ENCODE measurements around the gene GMDS. TPM values are rescaled to one million over a fixed set of nuclear protein-coding genes. Genes with fewer than 3 reads are reported as not detected.

GMDS gene
- total and polyA plus RNA-seq, 2 experiments from 2014 or later = 30.1 to 36.5 TPM

GRCh38 chr6:1910621-1911407 lies 334.6 kb downstream of the GMDS start (continued):
- TF ChIP-seq ZNF114 (CRISPR knock-in tag; IDR thresholded peaks at IDR 0.05) = no peak
- no peak for TF ChIP-seq CREB1 (CRISPR knock-in tag; IDR thresholded peaks at IDR 0.05; ENCODE audit: low read depth)
- TF ChIP-seq POLR2AphosphoS5 (IDR thresholded peaks at IDR 0.05; ENCODE audit: low read depth) = no peak
- TF ChIP-seq EZH2phosphoT487 (IDR thresholded peaks at IDR 0.05; ENCODE audit: unreplicated experiment) = no peak
- no peak for TF ChIP-seq ZNF462 (CRISPR knock-in tag; IDR thresholded peaks at IDR 0.05)
- TF ChIP-seq CTCF (conservative IDR thresholded peaks at IDR 0.05; ENCODE audit: low read depth in 2 of 2) = no peak

- Histone ChIP-seq H3K4me3 (no peak overlapping the region), H3K36me3 (ENCODE audit: insufficient read depth) (no peaks in the 10 kb centered on the region), H3K4me2 (0 out of 2 replicates have a peak overlapping the region, but pooled peaks have one; percentile 9), H2AFZ (no peak overlapping the region), H3K27ac (ENCODE audit: low read depth) (no peak overlapping the region), H3K4me1 (ENCODE audit: insufficient read depth) (peaks cover 26% of the 10 kb centered on the region), H4K20me1 (replicated peaks; ENCODE audit: insufficient read depth) (no peaks in the 10 kb centered on the region), H3K9me2 (ENCODE audit: insufficient read depth) (no peaks in the 10 kb centered on the region), H3F3A (replicated peaks; ENCODE audit: low read depth) (no peaks in the 10 kb centered on the region), H3K79me2 (replicated peaks; ENCODE audit: insufficient read depth) (no peaks in the 10 kb centered on the region), H3K27me3 (ENCODE audit: insufficient read depth) (no peaks in the 10 kb centered on the region)
- peak; percentile 58 for ATAC-seq
- Mint-ChIP-seq H3K27me3 (ENCODE audit: insufficient read depth, low read depth, poor library complexity) (peaks cover 5% of the 10 kb centered on the region), H3K36me3 (ENCODE audit: low read depth) (no peaks in the 10 kb centered on the region), H3K4me3 (no peak overlapping the region), H3K4me1 (peaks cover 41% of the 10 kb centered on the region), H3K27ac (no peak overlapping the region), H3K9me3 (no peaks in the 10 kb centered on the region)
- TF ChIP-seq POLR2AphosphoS5 (IDR thresholded peaks at IDR 0.05; ENCODE audit: low read depth) = no peak
- no peak for DNase-seq (ENCODE audit: low spot score)
Observed at GRCh38 chr6:1908784-1909183, 336.6 kb downstream of the GMDS start.
